Liver (tissue), 3 donors: ENCODE results near the gene PKHD1.

Source experiments
- RAD21 ChIP-seq, 2 donors: IDR thresholded peaks; 2 replicates each; pipeline ENCODE4 v1.6.1; 2016; ENCODE audit warnings: antibody characterized with exemption in 2 of 2, mild to moderate bottlenecking in 2 of 2
- RXRA ChIP-seq, 2 donors: IDR thresholded peaks; 2 replicates each; pipeline ENCODE4 v1.6.1; 2017 to 2018; ENCODE audit warnings: antibody characterized with exemption in 2 of 2, mild to moderate bottlenecking in 1 of 2
- TF ChIP-seq, protein P1 (sequence below): fragments of 150-350 bp; IDR thresholded peaks from 2 replicates; pipeline ENCODE4 v1.5.1; 2017; ENCODE audit warnings: improper control_type of control experiment, low read depth, low read length; ENCODE audit not compliant: missing input control
- TF ChIP-seq, protein P2 (sequence below): IDR thresholded peaks from 2 replicates; pipeline ENCODE4 v1.6.1; 2016; ENCODE audit warnings: antibody characterized with exemption
- donor health status: healthy.
- donor health status: healthy.

DNA sequence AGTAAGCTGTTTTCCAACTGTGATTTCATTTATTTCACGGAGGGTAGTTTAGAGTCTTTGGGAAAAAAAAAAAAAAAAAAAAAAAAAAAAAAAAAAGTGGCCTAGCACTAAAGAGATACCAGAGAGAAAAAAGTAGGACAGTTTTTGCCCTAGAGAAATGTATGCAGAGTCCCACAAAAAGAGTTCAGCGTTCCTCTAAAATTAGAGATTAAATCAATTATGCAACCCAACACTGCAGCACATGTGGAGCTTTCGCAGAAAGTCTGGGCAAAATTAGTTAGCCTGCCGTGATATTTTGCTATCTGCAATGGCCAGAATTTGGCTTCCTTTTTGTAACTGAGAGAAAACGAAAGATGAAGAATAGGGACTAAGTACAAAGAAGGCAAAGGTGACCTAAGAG, 309.8 kb downstream of the PKHD1 start:
- TF ChIP-seq, protein P1, sequence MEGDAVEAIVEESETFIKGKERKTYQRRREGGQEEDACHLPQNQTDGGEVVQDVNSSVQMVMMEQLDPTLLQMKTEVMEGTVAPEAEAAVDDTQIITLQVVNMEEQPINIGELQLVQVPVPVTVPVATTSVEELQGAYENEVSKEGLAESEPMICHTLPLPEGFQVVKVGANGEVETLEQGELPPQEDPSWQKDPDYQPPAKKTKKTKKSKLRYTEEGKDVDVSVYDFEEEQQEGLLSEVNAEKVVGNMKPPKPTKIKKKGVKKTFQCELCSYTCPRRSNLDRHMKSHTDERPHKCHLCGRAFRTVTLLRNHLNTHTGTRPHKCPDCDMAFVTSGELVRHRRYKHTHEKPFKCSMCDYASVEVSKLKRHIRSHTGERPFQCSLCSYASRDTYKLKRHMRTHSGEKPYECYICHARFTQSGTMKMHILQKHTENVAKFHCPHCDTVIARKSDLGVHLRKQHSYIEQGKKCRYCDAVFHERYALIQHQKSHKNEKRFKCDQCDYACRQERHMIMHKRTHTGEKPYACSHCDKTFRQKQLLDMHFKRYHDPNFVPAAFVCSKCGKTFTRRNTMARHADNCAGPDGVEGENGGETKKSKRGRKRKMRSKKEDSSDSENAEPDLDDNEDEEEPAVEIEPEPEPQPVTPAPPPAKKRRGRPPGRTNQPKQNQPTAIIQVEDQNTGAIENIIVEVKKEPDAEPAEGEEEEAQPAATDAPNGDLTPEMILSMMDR, result no peak
- TF ChIP-seq RXRA (IDR thresholded peaks at IDR 0.05), result no peak
- TF ChIP-seq, protein P2, sequence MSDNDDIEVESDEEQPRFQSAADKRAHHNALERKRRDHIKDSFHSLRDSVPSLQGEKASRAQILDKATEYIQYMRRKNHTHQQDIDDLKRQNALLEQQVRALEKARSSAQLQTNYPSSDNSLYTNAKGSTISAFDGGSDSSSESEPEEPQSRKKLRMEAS, result no peak
- TF ChIP-seq RAD21 (IDR thresholded peaks at IDR 0.05), result no peak
